ENCODE data around the gene GRAMD4. TPM values are rescaled to one million over a fixed set of nuclear protein-coding genes. Genes with fewer than 3 reads are reported as not detected.

Gene GRAMD4
- total RNA-seq, 4 donors from 2014 or later, result 16.7 to 106 (median 53.3) TPM

- ATAC-seq, result no peak
- Histone ChIP-seq H3K36me3 (no peaks in the 10 kb centered on the region), H3K27me3 (no peaks in the 10 kb centered on the region), H3K4me1 (peaks cover 36 to 47% of the 10 kb centered on the region in 2 donors), H3K27ac (peak overlapping the region in 2 of 4 donors; percentile 25 to 42), H3K4me3 (no peak overlapping the region), H3K9me3 (no peaks in the 10 kb centered on the region)
- in situ Hi-C loops (cut with MboI; ENCODE audit: low sequenced_read_pairs in 4 of 4) (no loop called here), intact Hi-C loops (cut with DNase I; ENCODE audit: low total_unique reads) (no loop called here)
- DNase-seq, result no peak
- TF ChIP-seq POLR2A (IDR thresholded peaks at IDR 0.05) (no peak), CTCF (IDR thresholded peaks at IDR 0.05 in 4 of 5, conservative IDR thresholded peaks at IDR 0.05 in 1 of 5) (no peak)
Observed at GRCh38 chr22:46617207-46617985, 2.8 kb upstream of the GRAMD4 start.

- intact Hi-C loops (cut with DNase I; ENCODE audit: low total_unique reads), result no loop called here
- no peak overlapping the region for H3K4me3 ChIP-seq
- no peaks in the 10 kb centered on the region for H3K36me3 ChIP-seq
- no peaks in the 10 kb centered on the region for H3K27me3 ChIP-seq
- no peak for DNase-seq
- no peak for ATAC-seq
- in situ Hi-C loops (cut with MboI; ENCODE audit: low sequenced_read_pairs in 4 of 4), result no loop called here
- TF ChIP-seq POLR2A (IDR thresholded peaks at IDR 0.05), result no peak
- TF ChIP-seq CTCF (IDR thresholded peaks at IDR 0.05 in 4 of 5, conservative IDR thresholded peaks at IDR 0.05 in 1 of 5), result no peak
- H3K27ac ChIP-seq, result peak overlapping the region; percentile 4 to 42 (median 17)
- peaks cover 32 to 40% of the 10 kb centered on the region in 2 donors for H3K4me1 ChIP-seq
- no peaks in the 10 kb centered on the region for H3K9me3 ChIP-seq
Observed at GRCh38 chr22:46617986-46618647, 2.1 kb upstream of the GRAMD4 start.

GRCh38 chr22:46618667-46619066 is 1.5 kb upstream of the GRAMD4 start:
- H3K36me3 ChIP-seq, result no peaks in the 10 kb centered on the region
- peak overlapping the region in 2 of 4 donors; percentile 9 to 66 for H3K27ac ChIP-seq
- no peak overlapping the region for H3K4me3 ChIP-seq
- peak; percentile 2 to 53 for ATAC-seq
- in situ Hi-C loops (cut with MboI; ENCODE audit: low sequenced_read_pairs in 4 of 4) (no loop called here), intact Hi-C loops (cut with DNase I; ENCODE audit: low total_unique reads) (no loop called here)
- no peak for TF ChIP-seq CTCF (IDR thresholded peaks at IDR 0.05 in 4 of 5, conservative IDR thresholded peaks at IDR 0.05 in 1 of 5)
- H3K27me3 ChIP-seq, result no peaks in the 10 kb centered on the region
- H3K9me3 ChIP-seq, result no peaks in the 10 kb centered on the region
- no peak for DNase-seq
- peaks cover 32 to 35% of the 10 kb centered on the region in 2 donors for H3K4me1 ChIP-seq

- ATAC-seq (no peak), DNase-seq (no peak)
- Histone ChIP-seq H3K27me3 (no peaks in the 10 kb centered on the region), H3K27ac (peak overlapping the region; percentile 40 to 66 (median 58)), H3K36me3 (no peaks in the 10 kb centered on the region), H3K9me3 (no peaks in the 10 kb centered on the region), H3K4me3 (no peak overlapping the region), H3K4me1 (peaks cover 28 to 32% of the 10 kb centered on the region in 2 donors)
- intact Hi-C loops (cut with DNase I; ENCODE audit: low total_unique reads) (no loop called here), in situ Hi-C loops (cut with MboI; ENCODE audit: low sequenced_read_pairs in 4 of 4) (no loop called here)
- TF ChIP-seq POLR2A (IDR thresholded peaks at IDR 0.05), result no peak
- no peak for TF ChIP-seq CTCF (IDR thresholded peaks at IDR 0.05 in 4 of 5, conservative IDR thresholded peaks at IDR 0.05 in 1 of 5)
Observed at GRCh38 chr22:46619240-46619829, 851 bp upstream of the GRAMD4 start.

Data from gastrocnemius medialis (tissue), 4 donors.